ENCODE results near the gene ITSN1. TPM values are rescaled to one million over a fixed set of nuclear protein-coding genes. Genes with fewer than 3 reads are reported as not detected.

The ITSN1 gene
- total and polyA plus RNA-seq, 4 donors: 20.3 to 112 (median 40.2) TPM

DNA sequence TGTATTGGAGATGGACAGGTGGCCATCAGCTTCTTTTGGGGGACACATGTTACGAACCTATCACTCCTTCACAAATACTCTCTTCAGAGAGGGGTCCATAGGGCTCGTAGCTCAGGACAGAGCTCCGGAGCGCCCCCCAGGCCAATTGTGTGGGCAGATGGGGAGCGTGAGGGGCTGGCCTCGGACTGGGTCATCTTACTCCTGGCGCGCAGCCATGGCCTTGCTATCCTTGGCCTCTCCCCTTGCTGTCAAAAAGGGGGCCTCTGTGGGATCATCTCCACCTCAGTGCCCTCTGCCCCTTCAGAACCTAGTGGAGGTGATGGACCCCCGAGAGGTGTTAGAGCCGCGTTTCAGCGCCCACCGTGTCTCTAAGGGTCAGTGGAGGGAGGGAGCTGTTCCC is 238.3 kb downstream of the ITSN1 start:
- DNase-seq (ENCODE audit: low spot score): no peak
- H3K4me3 ChIP-seq (ENCODE audit: low read depth in 1 of 3, low read length in 3 of 3): no peak overlapping the region

More for the DNA sequence above, 238.3 kb downstream of the ITSN1 start:
- Histone ChIP-seq H3K36me3 (ENCODE audit: control insufficient read depth in 4 of 4, insufficient read depth in 3 of 4, low read depth in 1 of 4, low read length in 3 of 4) (no peaks in the 10 kb centered on the region), H3K4me1 (ENCODE audit: control insufficient read depth in 4 of 4, insufficient read depth in 4 of 4, low read length in 3 of 4) (no peaks in the 10 kb centered on the region), H3K27me3 (ENCODE audit: control insufficient read depth in 4 of 4, insufficient read depth in 4 of 4, low read length in 3 of 4) (no peaks in the 10 kb centered on the region), H3K27ac (ENCODE audit: low read depth in 1 of 2, low read length in 2 of 2) (no peak overlapping the region), H3K9me3 (ENCODE audit: control insufficient read depth in 4 of 4, low read length in 3 of 4) (no peaks in the 10 kb centered on the region), H3K9ac (ENCODE audit: low read depth in 1 of 2, low read length in 2 of 2) (no peak overlapping the region)
- TF ChIP-seq ATF3 (IDR thresholded peaks at IDR 0.05) (no peak), SP1 (IDR thresholded peaks at IDR 0.05) (no peak), FOXA1 (IDR thresholded peaks at IDR 0.05) (no peak), TAF1 (conservative IDR thresholded peaks at IDR 0.05) (no peak), JUND (IDR thresholded peaks at IDR 0.05) (no peak), FOXA2 (IDR thresholded peaks at IDR 0.05) (no peak), RAD21 (IDR thresholded peaks at IDR 0.05) (no peak), NR2F2 (IDR thresholded peaks at IDR 0.05) (no peak), GABPA (IDR thresholded peaks at IDR 0.05 in 1 of 2, conservative IDR thresholded peaks at IDR 0.05 in 1 of 2) (no peak), HNF4A (conservative IDR thresholded peaks at IDR 0.05) (no peak), EGR1 (IDR thresholded peaks at IDR 0.05; ENCODE audit: low read depth in 2 of 2) (no peak), RXRA (IDR thresholded peaks at IDR 0.05) (no peak), CTCF (IDR thresholded peaks at IDR 0.05; ENCODE audit: low read depth, low read length, missing input control) (no peak), HNF4G (IDR thresholded peaks at IDR 0.05) (no peak), YY1 (IDR thresholded peaks at IDR 0.05) (no peak)
- TF ChIP-seq, protein P1, sequence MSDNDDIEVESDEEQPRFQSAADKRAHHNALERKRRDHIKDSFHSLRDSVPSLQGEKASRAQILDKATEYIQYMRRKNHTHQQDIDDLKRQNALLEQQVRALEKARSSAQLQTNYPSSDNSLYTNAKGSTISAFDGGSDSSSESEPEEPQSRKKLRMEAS (IDR thresholded peaks at IDR 0.05): no peak
- TF ChIP-seq, protein P2, sequence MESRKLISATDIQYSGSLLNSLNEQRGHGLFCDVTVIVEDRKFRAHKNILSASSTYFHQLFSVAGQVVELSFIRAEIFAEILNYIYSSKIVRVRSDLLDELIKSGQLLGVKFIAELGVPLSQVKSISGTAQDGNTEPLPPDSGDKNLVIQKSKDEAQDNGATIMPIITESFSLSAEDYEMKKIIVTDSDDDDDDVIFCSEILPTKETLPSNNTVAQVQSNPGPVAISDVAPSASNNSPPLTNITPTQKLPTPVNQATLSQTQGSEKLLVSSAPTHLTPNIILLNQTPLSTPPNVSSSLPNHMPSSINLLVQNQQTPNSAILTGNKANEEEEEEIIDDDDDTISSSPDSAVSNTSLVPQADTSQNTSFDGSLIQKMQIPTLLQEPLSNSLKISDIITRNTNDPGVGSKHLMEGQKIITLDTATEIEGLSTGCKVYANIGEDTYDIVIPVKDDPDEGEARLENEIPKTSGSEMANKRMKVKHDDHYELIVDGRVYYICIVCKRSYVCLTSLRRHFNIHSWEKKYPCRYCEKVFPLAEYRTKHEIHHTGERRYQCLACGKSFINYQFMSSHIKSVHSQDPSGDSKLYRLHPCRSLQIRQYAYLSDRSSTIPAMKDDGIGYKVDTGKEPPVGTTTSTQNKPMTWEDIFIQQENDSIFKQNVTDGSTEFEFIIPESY (IDR thresholded peaks at IDR 0.05): no peak
- TF ChIP-seq, protein P3, sequence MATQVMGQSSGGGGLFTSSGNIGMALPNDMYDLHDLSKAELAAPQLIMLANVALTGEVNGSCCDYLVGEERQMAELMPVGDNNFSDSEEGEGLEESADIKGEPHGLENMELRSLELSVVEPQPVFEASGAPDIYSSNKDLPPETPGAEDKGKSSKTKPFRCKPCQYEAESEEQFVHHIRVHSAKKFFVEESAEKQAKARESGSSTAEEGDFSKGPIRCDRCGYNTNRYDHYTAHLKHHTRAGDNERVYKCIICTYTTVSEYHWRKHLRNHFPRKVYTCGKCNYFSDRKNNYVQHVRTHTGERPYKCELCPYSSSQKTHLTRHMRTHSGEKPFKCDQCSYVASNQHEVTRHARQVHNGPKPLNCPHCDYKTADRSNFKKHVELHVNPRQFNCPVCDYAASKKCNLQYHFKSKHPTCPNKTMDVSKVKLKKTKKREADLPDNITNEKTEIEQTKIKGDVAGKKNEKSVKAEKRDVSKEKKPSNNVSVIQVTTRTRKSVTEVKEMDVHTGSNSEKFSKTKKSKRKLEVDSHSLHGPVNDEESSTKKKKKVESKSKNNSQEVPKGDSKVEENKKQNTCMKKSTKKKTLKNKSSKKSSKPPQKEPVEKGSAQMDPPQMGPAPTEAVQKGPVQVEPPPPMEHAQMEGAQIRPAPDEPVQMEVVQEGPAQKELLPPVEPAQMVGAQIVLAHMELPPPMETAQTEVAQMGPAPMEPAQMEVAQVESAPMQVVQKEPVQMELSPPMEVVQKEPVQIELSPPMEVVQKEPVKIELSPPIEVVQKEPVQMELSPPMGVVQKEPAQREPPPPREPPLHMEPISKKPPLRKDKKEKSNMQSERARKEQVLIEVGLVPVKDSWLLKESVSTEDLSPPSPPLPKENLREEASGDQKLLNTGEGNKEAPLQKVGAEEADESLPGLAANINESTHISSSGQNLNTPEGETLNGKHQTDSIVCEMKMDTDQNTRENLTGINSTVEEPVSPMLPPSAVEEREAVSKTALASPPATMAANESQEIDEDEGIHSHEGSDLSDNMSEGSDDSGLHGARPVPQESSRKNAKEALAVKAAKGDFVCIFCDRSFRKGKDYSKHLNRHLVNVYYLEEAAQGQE (IDR thresholded peaks at IDR 0.05): no peak
- WGBS: 91% methylated on average over 13 of the region's 13 CpGs

Measured in liver (tissue), 9 donors.